ENCODE measurements around the gene CDH4. TPM values are rescaled to one million over a fixed set of nuclear protein-coding genes. Genes with fewer than 3 reads are reported as not detected.
A peak's percentile ranks its signal among the peaks of the same experiment; 100 is the strongest.

The CDH4 gene
- polyA plus RNA-seq, 1 donor (not counting 4 experiments of a cell fraction or from before 2014, with no cell fraction given) = 2.2 TPM

- no peak for FAIRE-seq
Observed at GRCh38 chr20:61874421-61875068, 622.5 kb downstream of the CDH4 start.

GRCh38 chr20:61875221-61875885 lies 623.3 kb downstream of the CDH4 start:
- FAIRE-seq = no peak
- Histone ChIP-seq H3K79me2 (ENCODE audit: control insufficient read depth, insufficient read depth, low read length) (no peaks in the 10 kb centered on the region), H3K9me1 (ENCODE audit: control insufficient read depth, extremely low read depth, insufficient read depth, low read length) (no peaks in the 10 kb centered on the region), H4K20me1 (ENCODE audit: control insufficient read depth, extremely low read depth, insufficient read depth, low read length) (no peaks in the 10 kb centered on the region), H3K36me3 (ENCODE audit: control insufficient read depth in 2 of 2, extremely low read depth in 1 of 2, insufficient read depth in 2 of 2, low read length in 2 of 2) (no peaks in the 10 kb centered on the region), H3K4me1 (ENCODE audit: control insufficient read depth, extremely low read depth, insufficient read depth, low read length) (peaks cover 4% of the 10 kb centered on the region), H3K27ac (ENCODE audit: control insufficient read depth, insufficient read depth, low read length) (no peak overlapping the region), H3K9ac (ENCODE audit: control insufficient read depth, extremely low read depth, insufficient read depth, low read length) (no peak overlapping the region), H3K27me3 (ENCODE audit: control insufficient read depth, extremely low read depth, insufficient read depth, low read length) (peaks cover 16% of the 10 kb centered on the region), H3K4me3 (ENCODE audit: control insufficient read depth in 2 of 3, extremely low read depth in 1 of 3, insufficient read depth in 2 of 3, low read depth in 1 of 3, low read length in 3 of 3) (no peak overlapping the region), H2AFZ (ENCODE audit: control insufficient read depth, low read length) (no peak overlapping the region), H3K9me3 (ENCODE audit: control insufficient read depth, low read depth, low read length) (peaks cover 4% of the 10 kb centered on the region), H3K4me2 (ENCODE audit: control insufficient read depth, extremely low read depth, insufficient read depth, low read depth, low read length) (no peak overlapping the region)
- dilution Hi-C loops (cut with MboI; ENCODE audit: extremely low pct_ligation_motif_present, low sequenced_read_pairs) = no loop called here
- no peak for DNase-seq (ENCODE audit: low read depth, low spot score)
- peak in 1 of 3 experiments; percentile 25 for TF ChIP-seq CTCF (optimal IDR thresholded peaks at IDR 0.05 in 1 of 3, IDR thresholded peaks at IDR 0.05 in 1 of 3, conservative IDR thresholded peaks at IDR 0.05 in 1 of 3; ENCODE audit: extremely low read depth in 1 of 3, insufficient read depth in 2 of 3, low read length in 3 of 3)
- TF ChIP-seq EZH2 (IDR thresholded peaks at IDR 0.05; ENCODE audit: low read length) = no peak

More at GRCh38 chr20:61874421-61875068, 622.5 kb downstream of the CDH4 start:
- no peaks in the 10 kb centered on the region for H3K9me1 ChIP-seq (ENCODE audit: control insufficient read depth, extremely low read depth, insufficient read depth, low read length)
- DNase-seq (ENCODE audit: low read depth, low spot score) = peak; percentile 17
- H3K79me2 ChIP-seq (ENCODE audit: control insufficient read depth, insufficient read depth, low read length) = no peaks in the 10 kb centered on the region
- H4K20me1 ChIP-seq (ENCODE audit: control insufficient read depth, extremely low read depth, insufficient read depth, low read length) = no peaks in the 10 kb centered on the region
- no peak overlapping the region for H3K4me2 ChIP-seq (ENCODE audit: control insufficient read depth, extremely low read depth, insufficient read depth, low read depth, low read length)
- TF ChIP-seq EZH2 (IDR thresholded peaks at IDR 0.05; ENCODE audit: low read length) (no peak), CTCF (optimal IDR thresholded peaks at IDR 0.05 in 1 of 3, IDR thresholded peaks at IDR 0.05 in 1 of 3, conservative IDR thresholded peaks at IDR 0.05 in 1 of 3; ENCODE audit: extremely low read depth in 1 of 3, insufficient read depth in 2 of 3, low read length in 3 of 3) (peak; percentile 66 to 95 (median 92))
- no peak overlapping the region for H3K27ac ChIP-seq (ENCODE audit: control insufficient read depth, insufficient read depth, low read length)
- dilution Hi-C loops (cut with MboI; ENCODE audit: extremely low pct_ligation_motif_present, low sequenced_read_pairs) = no loop called here
- H2AFZ ChIP-seq (ENCODE audit: control insufficient read depth, low read length) = no peak overlapping the region
- no peaks in the 10 kb centered on the region for H3K36me3 ChIP-seq (ENCODE audit: control insufficient read depth in 2 of 2, extremely low read depth in 1 of 2, insufficient read depth in 2 of 2, low read length in 2 of 2)
- no peak overlapping the region for H3K4me3 ChIP-seq (ENCODE audit: control insufficient read depth in 2 of 3, extremely low read depth in 1 of 3, insufficient read depth in 2 of 3, low read depth in 1 of 3, low read length in 3 of 3)
- H3K27me3 ChIP-seq (ENCODE audit: control insufficient read depth, extremely low read depth, insufficient read depth, low read length) = peaks cover 16% of the 10 kb centered on the region
- H3K9ac ChIP-seq (ENCODE audit: control insufficient read depth, extremely low read depth, insufficient read depth, low read length) = no peak overlapping the region
- peaks cover 4% of the 10 kb centered on the region for H3K9me3 ChIP-seq (ENCODE audit: control insufficient read depth, low read depth, low read length)
- H3K4me1 ChIP-seq (ENCODE audit: control insufficient read depth, extremely low read depth, insufficient read depth, low read length) = peaks cover 4% of the 10 kb centered on the region

Data from keratinocyte (primary cell).